NCI-H146 (cell line): Measurements from ENCODE around the gene RNF39.
"Not testable (repeated sequence)": the region's sequence is repeated elsewhere in the genome, so short reads cannot be mapped to it uniquely, and the experiment has no call there.

Experiments
- DNase-seq: peaks from one replicate; lab custom pipeline; 2025; lab: John Stamatoyannopoulos, UW

The RNF39 gene

GRCh38 chr6:30075094-30075789 lies at the start of gene RNF39:
TSS of gene RNF39 (minus strand) at chr6:30075769. CDS start at chr6:30075585, 184 bp downstream.
- no peak for DNase-seq

GRCh38 chr6:30122515-30122914 lies 46.9 kb upstream of the RNF39 start:
- no peak for DNase-seq

GRCh38 chr6:30121446-30122366 lies 46.1 kb upstream of the RNF39 start:
- DNase-seq = no peak

- DNase-seq = not testable (repeated sequence)
Measured at GRCh38 chr6:30118691-30119090, 43.1 kb upstream of the RNF39 start.

GRCh38 chr6:30116724-30117123 lies 41.2 kb upstream of the RNF39 start:
- DNase-seq = no peak

- DNase-seq = no peak
Measured at GRCh38 chr6:30113841-30114240, 38.3 kb upstream of the RNF39 start.

- no peak for DNase-seq
Measured at GRCh38 chr6:30113003-30113759, 37.6 kb upstream of the RNF39 start, which contains the start of gene TRIM31. TSS of gene TRIM31 (minus strand) at chr6:30113090. CDS start at chr6:30112805, 285 bp downstream.

GRCh38 chr6:30112402-30112994 lies 36.9 kb upstream of the RNF39 start:
- DNase-seq = no peak

- no peak for DNase-seq
Measured at GRCh38 chr6:30111266-30111856, 35.8 kb upstream of the RNF39 start.

GRCh38 chr6:30104661-30105060 lies 29.1 kb upstream of the RNF39 start:
- no peak for DNase-seq

- DNase-seq = no peak
Measured at GRCh38 chr6:30103872-30104179, 28.3 kb upstream of the RNF39 start.

- DNase-seq = peak; percentile 85
Measured at GRCh38 chr6:30102970-30103871, 27.7 kb upstream of the RNF39 start.

- DNase-seq = no peak
Measured at GRCh38 chr6:30102414-30102969, 26.9 kb upstream of the RNF39 start.

- DNase-seq = peak; percentile 85
Measured at GRCh38 chr6:30101444-30102413, 26.2 kb upstream of the RNF39 start.

- DNase-seq = peak; percentile 37
Measured at GRCh38 chr6:30100585-30101443, 25.2 kb upstream of the RNF39 start.

GRCh38 chr6:30100154-30100553 lies 24.6 kb upstream of the RNF39 start:
- no peak for DNase-seq

GRCh38 chr6:30097902-30098768 lies 22.6 kb upstream of the RNF39 start:
- DNase-seq = no peak
